ENCODE measurements around the gene HACE1.

- no peak for TF ChIP-seq CTCF (IDR thresholded peaks at IDR 0.05 in 8 of 11, conservative IDR thresholded peaks at IDR 0.05 in 3 of 11)
- no peak for TF ChIP-seq POLR2A (IDR thresholded peaks at IDR 0.05)
- TF ChIP-seq POLR2AphosphoS5 (IDR thresholded peaks at IDR 0.05), result no peak
Measured at GRCh38 chr6:104718672-104719071, 141.0 kb downstream of the HACE1 start.

Data from spleen (tissue), 7 donors.